HG03469 (cell line): ENCODE results near the gene SPHKAP.
"Not testable (repeated sequence)": the region's sequence is repeated elsewhere in the genome, so short reads cannot be mapped to it uniquely, and the experiment has no call there.

Experiments
- ATAC-seq: cut with Tn5 transposase; IDR thresholded peaks from one replicate; pipeline ENCODE4 v1.9.1; 2021; ENCODE audit warnings: mild to moderate bottlenecking, moderate library complexity, moderate number of reproducible peaks; ENCODE audit not compliant: unreplicated experiment

SPHKAP gene

GRCh38 chr2:228181098-228182019 is at the start of gene SPHKAP:
TSS of gene SPHKAP (minus strand) at chr2:228181687. CDS start at chr2:228181598, 89 bp downstream.
- no peak for ATAC-seq

GRCh38 chr2:228227466-228227865 is 46.0 kb upstream of the SPHKAP start:
- ATAC-seq = no peak

GRCh38 chr2:228224410-228224809 is 42.9 kb upstream of the SPHKAP start:
- no peak for ATAC-seq

GRCh38 chr2:228218593-228218992 is 37.1 kb upstream of the SPHKAP start:
- not testable (repeated sequence) for ATAC-seq

GRCh38 chr2:228197504-228197903 is 16.0 kb upstream of the SPHKAP start:
- ATAC-seq = no peak

- no peak for ATAC-seq
These were observed 1.0 kb downstream of the SPHKAP start for GRCh38 chr2:228180181-228181097.

GRCh38 chr2:228167290-228167689 is 14.2 kb downstream of the SPHKAP start:
- no peak for ATAC-seq

- ATAC-seq = no peak
These were observed 16.8 kb downstream of the SPHKAP start for GRCh38 chr2:228164718-228165117.

- no peak for ATAC-seq
These were observed 23.6 kb downstream of the SPHKAP start for GRCh38 chr2:228157841-228158240.

GRCh38 chr2:228144961-228145360 is 36.5 kb downstream of the SPHKAP start:
- no peak for ATAC-seq

GRCh38 chr2:228140934-228141528 is 40.5 kb downstream of the SPHKAP start:
- peak; percentile 99 for ATAC-seq

GRCh38 chr2:228136027-228136426 is 45.5 kb downstream of the SPHKAP start:
- no peak for ATAC-seq

GRCh38 chr2:228135300-228135699 is 46.2 kb downstream of the SPHKAP start:
- ATAC-seq = no peak

- no peak for ATAC-seq
These were observed 49.7 kb downstream of the SPHKAP start for GRCh38 chr2:228131833-228132232.

- ATAC-seq = no peak
These were observed 55.1 kb downstream of the SPHKAP start for GRCh38 chr2:228126401-228126800.

GRCh38 chr2:228118940-228119339 is 62.5 kb downstream of the SPHKAP start:
- no peak for ATAC-seq

GRCh38 chr2:228107846-228108245 is 73.6 kb downstream of the SPHKAP start:
- no peak for ATAC-seq

GRCh38 chr2:228105526-228106250 is 75.8 kb downstream of the SPHKAP start:
- ATAC-seq = no peak

GRCh38 chr2:228104215-228104614 is 77.3 kb downstream of the SPHKAP start:
- ATAC-seq = no peak

GRCh38 chr2:228103379-228103778 is 78.1 kb downstream of the SPHKAP start:
- ATAC-seq = no peak
